Measurements from ENCODE around the gene EPN2.
"Not testable (repeated sequence)": the region's sequence is repeated elsewhere in the genome, so short reads cannot be mapped to it uniquely, and the experiment has no call there.

Gene EPN2

DNA sequence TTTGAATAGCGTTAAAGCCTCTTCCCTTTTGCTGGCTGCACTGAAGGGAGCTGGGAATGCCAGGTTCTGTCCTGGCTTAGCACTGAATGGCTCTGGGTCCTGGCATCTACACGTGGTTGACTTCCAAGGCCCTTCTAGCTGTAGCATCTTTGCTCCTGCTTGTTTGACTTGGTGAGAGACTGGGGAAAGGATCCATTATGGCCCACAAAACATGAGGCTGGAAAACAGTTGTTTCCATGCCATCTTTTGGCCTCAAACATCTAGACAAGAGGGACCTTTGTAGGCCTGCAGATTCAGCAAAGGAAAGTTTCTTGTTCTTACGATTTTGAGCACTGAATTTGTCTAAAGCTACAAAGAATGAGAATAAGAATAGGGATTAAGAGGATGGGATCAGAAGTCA, 32.5 kb downstream of the EPN2 start:
- no peak for DNase-seq

DNA sequence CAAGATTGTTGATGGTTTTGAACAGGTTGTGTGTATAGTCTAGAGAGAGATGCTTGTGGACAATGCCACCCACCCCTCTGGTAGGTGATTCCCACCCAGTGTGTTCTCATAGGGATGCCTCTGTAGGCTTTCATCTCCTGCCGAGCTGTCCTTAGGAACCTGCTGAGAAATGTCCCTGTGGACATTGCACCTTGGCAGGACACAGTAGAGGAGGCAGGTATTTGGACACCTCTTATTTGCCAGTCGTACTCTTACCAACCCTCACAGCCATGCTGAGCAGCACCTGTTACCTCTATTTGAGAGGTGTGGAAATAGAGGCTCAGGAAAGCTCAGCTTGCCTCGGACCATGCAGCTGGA, 33.2 kb downstream of the EPN2 start:
- DNase-seq, result no peak

DNA sequence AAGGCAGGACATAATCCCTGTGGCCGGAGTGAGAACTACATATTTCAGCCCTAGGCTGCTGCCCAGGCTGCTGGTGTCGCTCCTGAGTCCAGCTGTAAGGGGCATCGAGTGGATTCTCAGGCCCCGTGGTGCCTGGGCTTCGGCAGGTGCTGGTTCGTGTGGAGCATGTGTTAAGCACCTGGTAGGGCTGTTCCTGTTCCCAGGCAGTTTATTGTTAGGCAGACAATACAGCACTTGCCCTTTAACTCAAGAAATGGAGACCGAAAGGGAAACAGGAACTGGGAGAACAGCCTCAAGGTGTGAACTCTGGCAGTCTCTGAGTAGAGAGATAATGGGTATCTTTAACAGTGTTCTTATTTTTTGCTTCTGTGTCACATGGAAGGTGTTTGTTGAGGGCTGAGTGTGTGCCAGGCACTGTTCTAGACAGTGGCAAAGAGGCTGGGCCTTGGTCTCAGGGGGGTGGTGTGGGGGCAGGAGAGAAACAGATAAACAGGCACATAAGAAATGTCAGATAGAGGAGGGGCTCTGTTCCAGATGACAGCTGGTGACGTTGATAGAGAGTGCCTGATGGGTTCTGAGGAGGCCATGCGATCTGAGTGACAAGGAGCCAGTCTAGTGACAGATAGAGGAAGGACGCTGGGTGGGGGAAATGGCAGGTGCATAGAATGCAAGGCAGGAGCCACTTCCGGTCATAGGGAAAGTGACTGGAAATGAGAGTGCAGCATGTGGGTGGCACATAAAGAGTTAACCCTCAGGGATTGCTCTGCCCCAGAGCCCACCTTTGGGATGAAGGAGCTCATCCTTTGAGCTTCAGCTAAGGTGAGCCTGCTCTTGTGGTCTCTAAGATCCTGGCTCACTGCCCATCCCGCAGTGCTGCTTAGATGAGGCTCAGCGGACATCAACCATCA, 33.8 kb downstream of the EPN2 start:
- DNase-seq, result no peak

DNA sequence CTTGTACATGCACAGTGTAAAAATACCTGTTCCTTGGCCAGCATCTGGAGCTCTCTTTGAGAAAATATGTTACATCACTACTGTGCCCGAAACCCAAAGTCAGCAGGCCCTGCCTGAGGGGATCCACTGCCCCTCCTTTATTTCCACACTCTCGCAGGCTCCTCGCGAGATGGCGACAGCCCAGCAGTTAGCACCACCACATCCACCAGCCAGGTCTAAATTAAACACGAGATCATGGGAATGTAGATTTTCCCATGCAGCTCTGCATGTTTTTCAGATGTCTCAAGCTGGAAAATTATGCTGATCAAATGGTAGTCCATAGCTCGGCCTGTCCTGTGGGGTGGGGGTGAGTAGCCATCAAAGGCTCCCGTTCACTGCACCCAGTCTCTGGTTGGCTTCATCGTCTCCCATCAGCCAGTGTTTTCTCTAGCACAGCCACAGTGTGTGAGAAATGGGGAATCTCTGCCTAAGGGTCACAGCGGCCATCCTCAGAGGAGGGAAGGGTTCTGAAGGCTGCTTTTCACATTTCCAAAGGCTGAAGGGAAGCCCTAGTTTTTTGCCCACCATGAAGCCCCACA, 34.7 kb downstream of the EPN2 start:
- no peak for DNase-seq

DNA sequence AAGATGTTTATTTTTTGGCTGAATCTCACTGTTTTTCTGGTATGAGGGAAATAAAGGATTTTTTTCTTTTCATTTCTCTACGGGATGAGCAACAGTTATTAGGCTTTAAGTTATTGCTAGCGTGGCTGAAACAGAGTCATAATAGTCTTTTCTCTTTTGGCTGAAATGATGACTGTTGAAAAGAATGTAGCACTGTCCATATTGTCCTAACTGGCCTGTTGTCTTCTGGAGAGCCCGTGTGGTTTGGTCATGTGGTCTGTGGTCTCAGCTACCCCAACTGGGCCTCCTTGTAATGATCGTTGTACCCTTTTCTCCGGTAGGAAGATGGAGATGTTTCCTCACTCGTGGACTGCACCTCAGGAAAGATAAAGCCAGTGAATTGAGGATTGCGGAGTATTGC, 36.6 kb downstream of the EPN2 start:
- DNase-seq, result no peak

DNA sequence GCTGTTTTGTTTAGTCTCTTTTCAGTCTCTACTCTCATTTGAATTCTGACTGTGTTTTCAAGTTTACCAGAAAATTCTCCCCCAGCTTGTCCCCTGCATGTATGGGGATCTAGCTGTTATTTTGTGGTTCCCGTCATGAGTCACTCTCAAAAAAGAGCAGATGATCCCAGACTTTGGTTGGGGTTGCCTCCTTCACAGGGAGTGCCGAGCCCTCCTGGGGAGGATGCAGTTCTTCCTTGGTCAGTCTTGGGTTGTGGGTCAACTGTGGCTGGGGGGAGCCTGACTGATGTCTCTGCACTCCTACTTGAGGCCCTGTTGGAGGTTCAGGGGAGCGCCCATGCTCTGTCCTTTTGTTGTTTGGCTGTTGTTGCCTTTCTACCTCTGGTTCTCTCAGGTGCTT, 37.7 kb downstream of the EPN2 start:
- no peak for DNase-seq

DNA sequence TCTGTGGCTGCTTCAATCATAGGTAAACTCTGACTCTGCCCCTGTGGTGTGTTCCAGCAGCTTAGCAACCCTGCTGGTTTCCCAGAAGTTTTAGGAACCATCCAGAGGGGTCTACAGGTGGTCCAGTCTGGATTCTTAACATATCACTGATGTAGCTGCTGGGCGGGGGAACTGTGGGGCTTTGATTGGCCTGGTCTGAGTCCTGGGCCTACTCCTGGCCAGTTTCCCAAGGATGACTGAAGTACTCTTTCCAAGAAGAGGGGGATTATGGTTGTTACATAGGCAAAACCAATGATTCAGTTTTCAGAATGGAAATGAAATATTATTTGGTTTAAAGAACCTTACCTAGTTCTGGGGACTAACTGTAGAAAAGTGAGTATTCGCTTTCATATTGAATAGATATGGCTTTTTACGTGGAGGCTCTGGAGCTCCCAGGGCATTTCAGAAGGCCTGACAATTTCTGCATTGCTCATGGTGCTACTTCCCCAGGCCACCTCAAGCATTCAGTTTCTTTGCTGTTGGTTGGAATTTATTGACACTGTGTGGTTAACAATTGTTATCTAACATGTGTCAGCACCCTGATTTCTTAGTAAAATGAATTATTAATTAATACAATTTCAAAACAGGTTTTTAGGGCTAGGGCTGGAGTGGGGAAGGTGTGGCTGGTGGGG, 38.4 kb downstream of the EPN2 start:
- DNase-seq, result no peak

DNA sequence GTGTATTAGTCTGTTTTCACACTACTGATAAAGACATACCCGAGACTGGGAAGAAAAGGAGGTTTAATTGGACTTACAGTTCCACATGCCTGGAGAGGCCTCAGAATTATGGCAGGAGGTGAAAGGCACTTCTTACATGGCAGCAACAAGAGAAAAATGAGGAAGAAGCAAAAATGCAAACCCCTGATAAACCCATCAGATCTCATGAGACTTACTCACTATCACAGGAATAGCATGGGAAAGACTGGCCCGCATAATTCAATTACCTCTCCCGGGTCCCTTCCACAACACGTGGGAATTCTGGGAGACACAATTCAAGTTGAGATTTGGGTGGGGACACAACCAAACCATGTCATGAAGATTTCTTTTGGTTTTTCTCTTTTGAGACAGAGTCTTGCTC, 41.1 kb downstream of the EPN2 start:
- DNase-seq, result not testable (repeated sequence)

DNA sequence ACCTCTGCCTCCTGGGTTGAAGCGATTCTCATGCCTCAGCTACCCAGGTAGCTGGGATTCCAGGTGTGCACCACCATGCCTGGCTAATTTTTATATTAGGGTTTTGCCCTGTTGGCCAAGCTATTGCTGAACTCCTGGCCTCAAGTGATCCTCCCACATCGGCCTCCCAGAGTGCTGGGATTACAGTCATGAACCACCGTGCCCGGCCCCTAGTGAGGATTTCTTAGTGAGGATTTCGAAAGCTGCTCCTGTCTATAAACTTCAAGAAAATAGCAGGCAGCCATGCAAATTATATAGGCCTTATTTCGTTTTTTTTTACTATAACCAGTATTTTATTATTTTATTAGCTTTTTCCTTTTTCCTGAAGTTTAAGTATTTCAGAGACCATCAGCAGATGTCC, 41.6 kb downstream of the EPN2 start:
- DNase-seq, result no peak

DNA sequence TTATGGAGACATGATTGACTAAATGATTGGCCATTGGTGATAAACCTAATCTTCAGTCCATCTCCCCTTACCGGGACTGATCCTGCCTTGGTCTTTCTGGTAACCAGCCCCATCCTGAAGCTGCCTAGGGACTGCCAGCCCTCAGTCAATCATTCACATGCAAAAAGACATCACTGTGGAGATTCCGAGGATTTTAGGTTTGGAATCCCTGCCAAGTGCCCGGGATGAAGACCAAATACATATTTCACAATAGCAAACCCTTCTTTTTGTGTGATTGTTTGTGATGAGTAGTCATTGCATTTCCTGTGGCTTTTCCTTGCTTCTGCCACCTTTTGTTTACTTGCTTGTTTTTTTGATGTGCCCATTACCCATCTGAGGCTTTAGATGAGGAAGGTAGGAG, 44.0 kb downstream of the EPN2 start:
- DNase-seq, result no peak

DNA sequence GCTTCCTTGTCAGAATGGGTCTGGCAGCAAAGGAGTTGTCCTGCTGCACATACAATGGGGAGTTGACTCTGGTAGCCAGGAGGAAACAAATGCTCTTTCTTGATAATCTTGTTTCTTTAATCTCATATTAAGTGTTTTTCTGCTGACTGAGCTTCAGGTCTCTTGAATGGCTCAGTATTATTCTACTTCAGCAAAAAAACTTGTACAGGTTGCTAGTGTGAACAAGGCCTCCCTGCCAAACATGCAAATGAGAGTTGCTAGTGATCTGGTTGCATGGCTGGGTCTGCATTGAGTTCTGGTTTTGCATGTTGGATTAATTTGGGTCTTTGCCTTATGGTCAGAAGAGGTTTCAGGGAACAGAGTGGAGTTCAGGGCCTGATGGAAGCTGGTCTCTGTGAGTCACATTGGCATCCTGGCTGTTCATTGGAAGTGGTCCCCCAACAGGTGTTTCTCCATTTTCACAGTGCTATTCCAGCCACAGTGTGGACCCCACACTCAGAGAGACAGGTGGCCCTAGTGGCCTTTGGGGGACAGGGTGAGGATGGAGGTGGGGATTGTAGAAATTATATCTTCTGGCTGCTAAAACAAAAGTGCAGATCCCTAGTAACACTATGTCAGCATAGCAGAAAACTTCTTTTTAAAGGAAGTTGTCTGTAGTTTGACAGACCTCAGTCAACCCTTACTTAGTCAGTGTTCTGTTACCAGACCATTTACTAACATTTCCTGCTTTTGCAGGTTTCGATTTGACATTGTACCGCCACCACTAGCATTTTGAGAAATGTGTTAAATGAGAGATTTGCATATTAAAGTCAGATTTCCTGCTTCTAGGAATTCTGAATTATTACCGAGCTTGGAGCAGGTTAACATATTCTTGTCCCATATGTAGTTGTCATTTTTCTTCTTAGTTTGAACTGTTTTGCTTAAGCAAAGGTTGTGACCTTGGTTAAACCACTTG, 47.1 kb downstream of the EPN2 start:
- no peak for DNase-seq

DNA sequence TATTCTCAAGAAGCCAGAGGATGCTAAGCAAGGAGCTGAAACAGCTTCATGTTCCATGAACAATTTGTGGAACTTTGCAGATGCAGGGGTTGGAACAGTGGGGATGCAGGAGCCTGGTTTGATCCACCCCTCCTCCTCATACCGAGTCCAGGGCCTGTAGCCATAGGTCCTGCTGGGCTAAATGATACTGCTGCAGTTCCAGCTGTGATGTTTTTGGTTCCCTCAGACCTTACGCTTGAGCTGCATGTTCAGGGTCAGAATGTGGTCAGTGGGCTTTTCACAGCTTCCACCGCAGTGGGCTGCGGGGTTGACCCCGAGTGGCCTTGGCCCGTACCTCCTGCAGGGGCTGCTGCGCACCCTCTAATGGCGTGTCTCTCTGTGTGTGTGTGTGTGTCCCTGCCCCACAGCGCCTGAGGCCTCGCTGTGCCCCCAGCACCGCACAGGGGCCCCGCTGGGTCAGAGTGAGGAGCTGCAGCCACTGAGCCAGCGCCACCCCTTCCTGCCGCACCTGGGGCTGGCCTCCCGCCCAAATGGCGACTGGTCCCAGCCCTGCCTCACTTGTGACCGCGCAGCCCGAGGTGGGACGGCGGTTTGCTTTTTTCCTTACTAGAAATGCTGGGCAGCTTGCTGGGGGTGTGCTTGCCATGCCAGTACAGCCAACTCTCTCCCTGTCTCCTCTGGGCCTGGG, 48.2 kb downstream of the EPN2 start:
- DNase-seq, result no peak

DNA sequence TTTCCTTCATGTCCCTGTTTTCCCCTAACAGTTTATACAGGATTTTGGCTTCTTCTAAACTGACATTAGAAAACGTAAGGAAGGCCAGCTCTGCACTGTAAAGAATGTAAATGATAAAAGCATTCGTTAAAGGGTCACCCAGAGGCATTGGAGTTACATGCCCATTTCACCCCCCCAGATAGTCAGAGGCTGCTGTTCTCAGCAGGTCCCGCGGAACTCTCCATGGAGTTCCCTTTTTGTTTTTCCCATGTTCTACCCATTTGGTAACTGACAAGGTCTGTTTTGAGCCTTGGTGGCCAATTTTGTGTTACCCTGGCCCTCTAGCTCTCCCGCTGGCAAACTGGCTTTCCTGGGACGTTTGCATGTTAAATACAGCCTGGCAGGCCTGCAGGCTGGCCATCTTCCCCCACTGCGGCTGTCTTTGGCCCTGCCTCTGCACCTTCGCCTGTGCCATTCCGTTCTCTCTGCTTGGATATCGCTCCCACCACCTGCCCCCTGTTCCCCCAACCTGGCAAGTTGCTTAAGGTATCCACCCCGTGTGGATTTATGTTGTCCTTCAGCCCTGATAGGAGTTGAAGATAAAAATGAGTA, 49.7 kb downstream of the EPN2 start:
- DNase-seq, result no peak

DNA sequence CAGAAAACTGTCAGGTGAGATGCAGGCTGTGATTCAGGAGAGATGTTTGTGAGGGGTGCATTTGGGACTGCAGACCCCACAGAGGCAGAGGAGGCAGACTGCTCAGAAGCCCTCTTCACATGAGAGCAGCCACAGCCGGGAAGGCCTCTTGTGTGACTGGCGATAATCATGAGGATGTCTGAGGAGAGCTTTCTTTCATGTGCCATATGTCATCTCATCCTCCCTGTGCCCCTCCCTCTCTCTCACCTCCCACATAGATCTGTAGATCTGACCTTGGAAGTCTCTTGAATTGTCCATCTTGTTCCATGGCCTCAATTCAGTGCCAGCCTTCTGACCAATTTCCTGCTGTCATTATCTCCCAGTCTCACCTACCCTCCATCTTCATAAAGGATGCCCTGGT, 50.5 kb downstream of the EPN2 start:
- no peak for DNase-seq

DNA sequence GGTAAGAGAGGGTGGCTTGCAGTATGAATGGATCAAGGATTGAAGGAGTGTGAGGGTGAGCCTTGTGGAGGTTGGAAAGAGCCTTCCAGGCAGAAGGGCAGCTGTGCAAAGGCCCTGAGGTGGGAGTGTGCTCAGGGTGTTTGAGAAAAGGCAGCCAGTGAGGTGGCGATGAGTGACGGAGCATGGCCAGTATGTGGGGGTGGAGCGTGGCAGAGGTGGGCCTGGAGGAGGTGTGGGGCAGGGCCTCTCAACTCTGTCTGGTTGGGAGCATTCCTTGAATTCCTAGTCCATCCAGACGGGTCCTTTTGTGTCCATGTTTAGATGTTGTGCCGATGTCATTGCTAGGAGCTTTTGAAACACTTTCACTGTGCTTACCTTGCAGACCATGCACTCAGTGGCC, 51.3 kb downstream of the EPN2 start:
- DNase-seq, result no peak

DNA sequence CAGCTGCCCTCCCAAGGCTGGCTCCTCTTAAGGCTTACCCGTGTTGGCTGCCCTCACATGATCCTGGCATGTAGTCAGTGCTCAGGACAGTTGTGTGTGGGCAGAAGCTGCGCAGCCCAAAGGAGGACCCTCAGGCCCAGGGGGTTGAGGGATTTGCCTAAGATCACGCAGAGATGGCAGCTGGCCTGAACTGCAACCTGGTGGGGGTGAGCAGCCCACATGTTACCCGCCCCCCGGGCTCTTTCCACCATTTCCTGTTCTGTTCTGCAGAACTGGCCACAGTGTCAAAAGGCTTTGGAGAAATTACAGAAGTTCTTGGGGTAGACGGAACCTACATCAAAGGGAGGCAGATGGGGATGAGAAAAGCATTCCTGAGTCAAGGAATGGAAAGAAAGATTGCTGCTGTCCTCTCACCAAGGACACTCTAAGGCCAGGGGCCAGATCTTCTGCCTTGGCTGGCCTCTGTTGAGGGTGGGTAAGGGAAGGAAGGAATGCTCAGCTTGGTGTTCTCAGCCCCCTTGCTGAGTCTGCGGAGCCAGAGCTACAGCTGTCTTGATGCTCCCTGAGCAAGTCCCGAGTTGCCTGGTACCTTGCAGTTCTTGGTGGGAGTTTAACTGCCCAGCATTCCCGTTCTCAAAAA, 53.0 kb downstream of the EPN2 start:
- no peak for DNase-seq

DNA sequence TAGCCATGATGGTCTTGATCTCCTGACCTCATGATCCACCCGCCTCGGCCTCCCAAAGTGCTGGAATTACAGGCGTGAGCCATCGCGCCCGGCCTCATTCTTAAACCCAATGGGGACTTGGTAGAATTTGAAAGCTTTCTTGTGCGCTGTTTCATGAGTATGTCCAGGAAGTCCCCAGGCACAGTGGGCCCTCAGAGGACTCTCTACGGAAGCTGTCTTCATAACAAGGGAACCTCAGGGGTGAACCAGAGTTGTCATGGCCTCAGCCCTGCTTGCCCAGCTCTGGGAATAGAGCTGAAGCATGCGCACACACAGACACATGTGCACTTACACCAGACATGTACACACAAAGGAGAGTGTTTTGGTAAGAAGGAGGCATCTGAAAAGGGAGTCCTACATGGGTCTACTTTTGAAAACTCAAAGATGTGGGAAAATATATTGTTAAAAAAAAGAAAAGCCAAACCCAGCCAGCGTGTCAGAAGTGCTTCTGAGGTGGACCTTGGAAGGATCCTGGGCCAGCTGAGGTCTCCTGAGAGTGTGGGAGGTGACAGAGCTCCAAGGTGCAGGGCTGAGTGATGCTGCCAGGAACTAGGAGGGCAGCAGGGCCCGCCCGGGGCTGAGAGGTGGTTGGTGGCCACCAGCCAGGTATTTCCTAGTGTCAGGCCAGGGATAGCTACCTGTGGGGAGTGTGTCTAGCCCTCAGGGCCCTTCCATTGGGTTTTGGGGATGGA, 54.6 kb downstream of the EPN2 start:
- no peak for DNase-seq

DNA sequence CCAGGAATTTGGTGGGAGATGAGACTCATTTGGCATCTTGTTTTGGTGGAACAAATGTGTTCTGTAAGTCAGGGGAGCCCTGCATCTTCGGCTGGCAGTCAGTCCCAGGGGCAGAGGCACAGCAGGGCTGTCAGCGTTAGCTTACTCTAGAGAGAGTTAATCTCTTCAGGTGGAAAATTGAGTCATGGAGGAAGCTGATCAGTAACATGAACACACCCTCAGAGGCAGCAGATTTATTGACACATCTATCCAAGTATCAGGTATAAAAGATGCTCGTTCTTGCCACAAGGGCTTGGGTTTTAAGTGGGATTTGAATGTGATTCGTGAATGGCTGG, 55.2 kb downstream of the EPN2 start:
- DNase-seq, result no peak

DNA sequence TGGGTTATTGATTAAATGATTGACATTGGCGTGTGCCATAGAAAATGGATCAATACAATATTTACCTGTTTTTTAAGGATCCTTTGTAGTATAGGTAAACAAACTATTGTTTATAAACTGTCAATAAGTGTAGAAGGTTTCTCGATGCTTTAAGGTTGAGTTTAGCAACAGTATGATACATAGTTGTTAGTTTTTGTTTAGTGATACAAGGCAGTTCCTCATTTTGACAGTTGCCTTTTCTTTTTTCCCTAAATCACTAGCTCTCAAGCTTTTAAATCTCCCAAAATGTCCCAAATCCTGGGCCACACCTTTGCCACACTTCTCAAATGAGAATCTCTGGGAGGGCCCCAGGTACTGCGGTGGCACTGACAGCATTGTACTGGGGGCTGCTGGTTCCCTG, 57.3 kb downstream of the EPN2 start:
- no peak for DNase-seq

DNA sequence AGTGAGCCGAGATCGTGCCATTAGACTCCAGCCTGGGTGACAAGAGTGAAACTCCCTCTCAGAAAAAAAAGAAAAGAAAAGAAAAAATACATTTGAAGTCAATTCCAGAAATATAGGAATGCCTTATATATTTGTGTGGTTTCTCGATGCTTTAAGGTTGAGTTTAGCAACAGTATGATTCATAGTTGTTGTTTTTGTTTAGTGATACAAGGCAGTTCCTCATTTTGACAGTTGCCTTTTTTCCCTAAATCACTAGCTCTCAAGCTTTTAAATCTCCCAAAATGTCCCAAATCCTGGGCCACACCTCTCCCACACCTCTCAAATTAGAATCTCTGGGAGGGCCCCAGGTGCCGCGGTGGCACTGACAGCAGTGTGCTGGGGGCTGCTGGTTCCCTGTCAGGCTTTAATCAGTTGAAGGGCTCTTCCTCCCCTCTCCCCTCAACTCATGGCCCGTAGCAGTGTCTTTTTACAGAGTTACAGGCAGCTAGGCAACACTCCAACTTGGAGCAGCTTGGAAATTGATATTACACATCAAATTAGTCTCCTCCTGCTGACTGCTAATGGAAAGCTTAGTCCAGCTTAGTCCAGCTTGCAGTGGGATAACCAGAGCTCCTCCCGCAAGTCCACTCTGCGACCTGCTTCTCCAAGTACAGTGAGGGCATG, 58.4 kb downstream of the EPN2 start:
- DNase-seq, result no peak
